Measurements from ENCODE around the gene RPL35.

Gene RPL35

DNA sequence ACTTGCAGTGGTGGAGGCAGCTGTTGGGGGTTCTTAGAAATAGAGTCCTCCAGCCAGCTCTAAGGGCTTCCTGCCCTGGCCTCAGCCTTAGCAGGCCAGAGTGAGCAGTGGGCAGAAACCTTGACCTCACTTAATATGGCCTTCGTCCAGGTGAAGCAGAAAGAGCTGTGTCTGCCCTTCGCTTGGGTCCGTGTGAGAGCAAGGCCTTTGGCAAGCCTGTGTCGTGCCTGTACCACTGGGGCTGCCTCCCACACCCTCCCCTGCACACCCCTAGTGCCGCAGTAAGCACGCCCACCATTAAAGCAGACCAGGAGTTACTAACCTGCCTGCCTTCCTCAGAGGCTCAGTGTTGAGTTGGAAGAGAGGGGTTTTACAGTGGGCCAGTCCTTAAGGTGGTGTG, 13.7 kb upstream of the RPL35 start:
- DNase-seq = no peak

DNA sequence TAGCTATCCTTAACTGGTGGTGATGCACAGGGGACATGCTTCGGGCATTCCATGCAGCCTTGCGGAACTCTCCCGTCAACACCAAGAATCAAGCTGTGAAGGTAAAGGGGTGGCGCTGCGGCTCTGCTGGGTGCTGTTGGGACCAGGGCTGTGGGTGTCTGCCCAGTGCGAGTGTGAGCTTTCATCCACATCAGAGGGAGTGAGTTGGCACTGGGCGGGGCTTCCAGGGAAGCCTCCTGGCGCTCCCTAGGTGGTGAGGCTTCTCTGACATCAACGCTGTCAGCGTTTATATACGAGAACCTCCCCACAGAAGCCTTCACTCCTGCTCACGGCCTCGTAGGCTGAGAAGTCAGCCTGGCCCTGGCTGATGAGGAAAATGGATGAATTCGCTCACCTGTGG, 11.9 kb upstream of the RPL35 start:
- DNase-seq = peak; percentile 18

DNA sequence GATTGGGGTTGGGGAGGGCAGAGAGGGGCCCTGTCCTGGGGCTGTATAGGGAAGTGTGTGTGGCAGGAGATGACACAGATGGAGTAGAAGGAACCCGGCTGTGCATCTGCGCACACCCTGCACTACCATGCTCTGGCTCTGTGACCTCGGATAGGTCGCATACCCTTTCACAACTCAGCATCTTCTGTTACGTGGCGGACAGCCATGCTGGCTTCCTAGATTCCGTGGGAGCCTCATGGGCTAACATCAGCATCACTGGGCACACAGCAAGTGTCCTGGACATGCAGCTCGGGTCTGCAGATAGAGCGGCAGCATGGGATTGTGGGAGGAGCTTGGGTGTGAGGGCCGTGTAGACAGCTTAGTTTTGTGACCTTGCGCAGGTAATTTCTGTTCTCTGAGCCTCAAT, 9.4 kb upstream of the RPL35 start:
- no peak for DNase-seq

DNA sequence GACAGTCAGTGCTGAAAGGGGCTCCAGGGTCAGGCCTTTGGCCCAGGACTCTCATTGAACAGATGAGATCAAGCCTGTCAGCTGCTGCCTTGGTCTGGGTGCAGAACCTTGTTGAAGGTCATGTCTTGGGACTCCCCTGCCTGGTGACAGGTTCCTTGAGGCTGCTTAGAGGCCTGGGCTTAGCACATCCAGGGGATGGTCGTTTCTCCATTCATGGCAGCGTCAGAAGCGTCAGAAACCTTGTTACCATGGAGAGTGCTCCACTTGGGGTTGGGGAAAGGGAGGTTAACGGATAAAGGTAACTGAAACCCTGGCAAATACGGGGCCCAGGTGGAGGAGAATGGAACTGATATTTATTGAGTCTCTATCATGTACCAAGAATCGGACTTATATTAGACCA, 9.0 kb upstream of the RPL35 start:
- peak; percentile 20 for DNase-seq

DNA sequence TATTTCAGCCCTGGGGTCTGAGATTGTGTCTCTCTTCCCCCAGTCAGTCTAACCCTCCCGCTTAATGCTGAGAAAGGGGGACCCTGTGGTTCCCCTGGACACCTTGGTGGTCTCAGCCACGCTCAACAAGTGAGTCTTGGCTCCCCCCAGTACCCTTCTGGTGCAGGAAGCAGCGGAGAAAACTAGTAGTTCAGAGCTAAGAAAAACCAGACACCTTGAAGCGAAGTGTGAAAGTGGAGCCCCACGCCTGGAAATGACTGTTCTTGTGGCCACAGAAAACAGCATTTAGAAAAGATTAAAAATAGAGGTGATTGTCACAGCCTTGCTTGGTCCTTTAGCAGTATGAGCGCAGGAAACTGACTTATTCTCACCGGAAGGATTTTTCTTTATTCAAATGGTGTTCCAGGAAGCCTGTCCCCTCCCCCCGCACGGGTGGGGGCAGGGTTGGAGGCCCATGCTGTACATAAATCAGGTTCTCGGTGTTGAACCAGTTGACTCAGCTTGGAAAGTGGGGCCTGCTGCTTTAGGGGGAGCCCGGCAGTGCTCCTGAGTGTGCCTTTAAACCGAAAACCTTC, 8.3 kb upstream of the RPL35 start:
- peak; percentile 93 for DNase-seq

DNA sequence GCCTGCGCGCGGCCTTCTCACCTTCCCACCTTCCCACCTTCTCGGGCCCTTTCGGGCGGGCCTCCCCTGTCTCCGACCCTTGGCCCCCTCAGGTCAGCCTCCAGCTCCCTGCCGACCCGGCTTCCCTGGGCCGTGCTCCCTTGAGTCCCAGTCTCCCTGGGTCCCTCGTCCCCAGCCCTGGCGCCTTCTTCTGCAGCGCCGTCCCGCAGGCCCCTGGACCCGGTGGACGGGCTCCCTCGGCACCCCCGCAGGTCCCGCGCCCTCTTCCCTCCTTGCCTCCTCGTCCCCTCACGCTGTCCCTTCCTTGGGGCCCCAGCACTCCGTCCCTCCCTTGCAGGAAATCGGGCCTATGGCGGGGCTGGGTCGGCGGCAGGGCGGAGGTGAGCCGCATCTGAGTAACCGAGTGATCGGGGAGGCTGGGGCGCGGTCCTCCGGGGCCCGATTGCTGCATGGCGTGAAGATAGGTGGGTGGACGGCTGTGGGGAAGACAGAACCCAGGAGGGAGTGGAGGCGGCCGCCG, 7.8 kb upstream of the RPL35 start:
- DNase-seq = peak; percentile 68

DNA sequence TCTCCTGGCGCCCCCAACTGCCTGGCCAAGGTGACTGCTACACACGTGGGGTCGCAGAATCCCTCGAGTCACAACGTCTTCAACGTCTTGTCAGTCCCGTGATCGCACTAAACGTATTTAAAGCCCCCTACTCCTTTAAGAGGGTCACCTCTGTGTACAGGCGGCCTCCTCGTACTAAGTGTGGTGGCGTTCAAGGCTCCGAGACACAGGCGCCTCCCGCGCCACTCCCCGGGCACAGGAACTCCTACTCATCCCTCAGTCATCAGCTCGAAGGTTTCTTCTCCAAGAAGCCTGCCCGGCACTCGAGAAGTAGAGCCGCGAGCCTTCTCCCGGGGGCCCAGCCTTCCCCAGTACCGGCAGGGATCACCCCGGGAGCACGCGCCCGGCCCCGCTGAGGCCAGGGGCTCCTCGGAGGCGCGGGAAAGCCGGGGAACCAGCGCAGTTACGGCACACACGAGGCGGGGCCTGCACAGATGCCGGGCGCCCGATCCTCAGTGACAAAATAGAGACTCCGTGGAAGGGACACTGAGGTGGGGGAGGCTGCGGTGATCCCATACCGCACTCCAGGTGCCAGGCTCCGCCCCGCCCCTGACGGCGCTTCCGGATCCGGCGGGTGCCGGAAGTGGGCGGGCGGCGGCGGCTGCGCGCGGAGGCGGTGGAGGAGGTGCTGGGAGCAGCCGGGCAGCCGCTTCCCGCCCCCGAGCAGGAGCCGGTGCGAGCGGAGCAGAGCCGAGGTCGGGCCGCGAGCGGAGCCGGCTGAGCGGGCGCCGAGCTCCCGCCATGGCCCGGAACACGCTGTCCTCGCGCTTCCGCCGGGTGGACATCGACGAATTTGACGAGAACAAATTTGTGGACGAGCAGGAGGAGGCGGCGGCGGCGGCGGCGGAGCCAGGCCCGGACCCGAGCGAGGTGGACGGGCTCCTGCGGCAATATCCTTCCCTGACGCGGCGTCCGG, 7.0 kb upstream of the RPL35 start:
- peak; percentile 93 for DNase-seq

DNA sequence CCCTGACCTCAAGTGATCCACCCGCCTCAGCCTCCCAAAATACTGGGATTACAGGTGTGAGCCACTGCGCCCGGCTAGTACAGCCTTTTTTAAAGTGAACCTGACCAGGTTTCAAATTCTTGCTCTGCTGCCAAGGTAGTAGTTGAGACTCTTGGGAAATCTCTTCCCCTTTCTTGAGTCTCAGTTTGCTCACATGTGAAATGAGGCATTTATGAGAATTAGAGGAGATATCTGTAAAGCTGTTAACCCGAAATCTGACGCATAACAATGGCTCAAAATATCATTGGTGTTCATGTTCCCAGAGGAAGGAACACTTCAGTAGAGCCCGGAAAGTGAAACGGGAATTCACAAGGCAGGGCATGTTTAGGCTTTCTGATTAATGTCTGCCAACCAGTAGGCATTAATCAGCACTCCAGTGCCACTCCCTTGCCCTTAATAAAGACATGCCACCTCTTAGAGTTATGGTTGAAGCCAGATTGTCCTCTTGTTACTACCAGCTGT, 1.7 kb upstream of the RPL35 start:
- DNase-seq = no peak

DNA sequence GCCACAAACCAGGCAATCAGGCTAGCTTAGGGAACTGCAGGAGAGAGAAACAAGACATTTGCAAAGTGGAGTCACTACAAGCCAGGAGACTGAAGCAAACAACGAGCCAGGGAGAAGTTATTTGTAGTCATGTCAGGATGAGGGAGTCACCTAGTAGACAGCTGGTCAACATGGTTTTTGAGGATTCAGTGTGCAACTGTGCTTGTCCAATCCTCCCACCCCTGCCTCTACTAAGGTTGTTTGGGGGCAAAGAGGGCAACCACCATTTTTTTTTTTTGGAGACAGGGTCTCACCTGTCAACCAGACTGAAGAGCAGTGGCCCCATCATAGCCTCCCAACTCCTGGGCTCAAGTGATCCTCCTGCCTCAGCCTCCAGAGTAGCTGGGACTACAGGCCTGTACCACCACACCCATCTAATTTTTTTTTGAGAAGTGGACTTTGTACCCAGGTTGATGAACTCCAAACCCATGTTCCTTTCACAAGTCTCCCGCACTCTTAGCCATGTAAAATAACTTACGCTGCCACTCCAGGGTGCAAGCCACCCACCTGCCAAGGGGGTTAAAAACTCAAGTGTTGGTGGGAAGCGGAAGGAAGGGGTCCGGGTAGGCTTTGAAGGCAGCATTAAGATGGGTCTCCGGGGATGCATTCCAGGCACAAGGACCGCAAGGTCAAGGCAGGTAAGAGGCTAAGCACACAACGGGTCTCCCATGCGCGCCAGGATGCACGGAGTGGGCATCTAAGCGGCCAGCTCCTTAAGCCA, 995 bp downstream of the RPL35 start:
- no peak for DNase-seq

DNA sequence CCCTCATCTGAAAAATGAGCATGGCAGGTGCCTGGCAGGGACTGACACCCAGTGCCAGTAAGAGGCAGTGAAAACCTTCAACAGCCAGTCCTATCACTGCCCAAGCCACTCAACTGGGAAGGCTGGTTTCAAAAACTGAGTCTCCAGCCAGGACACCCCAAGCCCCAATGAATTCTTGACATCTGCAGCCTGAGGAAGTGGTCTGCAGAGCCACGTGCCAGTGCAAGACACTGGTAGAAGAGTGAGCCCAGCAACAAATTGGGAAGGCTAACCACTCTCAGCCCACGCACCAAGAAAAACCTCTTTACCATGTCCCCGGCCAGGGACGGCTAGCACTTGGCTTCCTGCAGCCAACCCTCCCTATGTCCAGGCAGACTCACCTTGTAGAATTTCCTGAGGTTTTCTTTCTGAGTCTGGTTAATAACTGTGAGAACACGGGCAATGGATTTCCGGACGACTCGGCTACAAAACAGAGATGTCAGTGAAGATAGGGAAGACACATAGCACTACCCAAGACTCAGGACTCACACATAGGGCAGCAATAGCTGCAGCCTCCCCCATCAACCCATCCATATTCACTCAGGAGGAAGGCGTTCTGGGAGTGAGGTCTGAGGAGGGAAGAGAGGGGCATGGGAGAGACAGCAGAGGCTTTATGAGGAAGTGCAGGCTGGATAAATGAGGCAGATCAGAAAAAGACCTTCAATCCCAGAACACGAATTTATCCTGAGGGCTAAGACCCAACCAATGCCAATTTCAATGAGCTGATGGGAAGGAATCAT, 1.8 kb downstream of the RPL35 start:
- DNase-seq = no peak

DNA sequence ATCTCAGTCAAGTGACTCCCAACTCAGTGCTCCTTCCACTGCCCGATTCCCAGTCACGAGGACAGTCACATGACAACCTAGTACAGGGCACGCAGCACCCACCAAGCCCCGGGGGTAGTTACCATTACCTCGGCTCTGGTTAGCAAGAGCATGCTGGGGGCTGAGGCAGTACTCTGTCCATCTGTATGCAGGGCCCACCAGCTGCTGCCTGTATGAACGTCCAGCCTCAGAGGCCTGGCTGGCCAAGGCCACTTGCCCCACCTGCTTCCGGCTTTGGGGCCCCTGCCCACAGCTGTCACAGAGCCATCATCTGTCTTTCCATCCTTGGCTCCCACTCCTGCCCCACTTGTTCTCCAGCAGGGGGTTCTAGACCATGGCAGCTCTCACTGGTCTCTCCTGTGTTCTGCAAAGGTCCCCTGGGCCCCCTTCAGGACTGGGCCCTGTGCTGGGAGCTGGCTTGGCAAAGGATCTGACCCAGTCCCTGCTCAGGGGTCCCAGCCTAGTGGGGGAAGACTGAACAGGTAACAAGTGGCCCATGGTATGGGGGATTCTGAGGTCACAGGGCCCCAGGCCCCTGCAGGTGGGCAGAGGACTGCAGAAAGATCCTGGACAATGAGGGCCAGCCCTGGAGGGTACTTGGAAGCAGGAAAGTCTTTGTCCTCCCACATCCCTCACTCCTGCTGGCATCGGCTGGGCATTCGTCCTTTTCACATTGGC, 3.3 kb downstream of the RPL35 start:
- DNase-seq = no peak

DNA sequence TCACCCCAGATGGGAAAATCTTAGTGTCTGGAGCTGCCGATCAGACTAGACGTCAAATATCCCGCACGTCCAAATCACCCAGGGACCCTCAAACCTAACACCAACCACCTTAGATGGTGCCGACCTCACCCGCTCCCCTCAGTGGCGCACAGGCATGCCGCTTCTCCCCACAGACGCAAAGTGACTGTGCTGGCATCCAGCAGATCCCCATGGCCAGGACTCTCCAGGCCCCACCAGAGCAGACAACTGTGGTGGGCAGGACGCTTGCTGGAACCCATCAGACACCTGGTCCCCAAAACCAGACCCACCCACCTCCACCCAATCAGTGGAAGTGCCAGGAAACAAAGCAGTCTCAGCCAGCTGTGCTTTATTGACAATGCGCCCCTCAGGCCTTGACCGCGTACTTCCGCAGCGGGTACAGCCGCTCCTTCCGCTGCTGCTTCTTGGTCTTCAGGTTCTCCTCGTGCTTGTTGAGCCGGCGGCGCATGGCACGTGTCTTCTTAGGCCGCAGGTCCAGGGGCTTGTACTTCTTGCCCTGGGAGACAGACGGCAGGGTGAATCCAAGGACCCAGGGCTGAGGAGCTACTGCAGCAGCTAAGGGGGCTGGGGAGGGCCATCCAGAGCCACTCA, 4.1 kb downstream of the RPL35 start:
- no peak for DNase-seq

DNA sequence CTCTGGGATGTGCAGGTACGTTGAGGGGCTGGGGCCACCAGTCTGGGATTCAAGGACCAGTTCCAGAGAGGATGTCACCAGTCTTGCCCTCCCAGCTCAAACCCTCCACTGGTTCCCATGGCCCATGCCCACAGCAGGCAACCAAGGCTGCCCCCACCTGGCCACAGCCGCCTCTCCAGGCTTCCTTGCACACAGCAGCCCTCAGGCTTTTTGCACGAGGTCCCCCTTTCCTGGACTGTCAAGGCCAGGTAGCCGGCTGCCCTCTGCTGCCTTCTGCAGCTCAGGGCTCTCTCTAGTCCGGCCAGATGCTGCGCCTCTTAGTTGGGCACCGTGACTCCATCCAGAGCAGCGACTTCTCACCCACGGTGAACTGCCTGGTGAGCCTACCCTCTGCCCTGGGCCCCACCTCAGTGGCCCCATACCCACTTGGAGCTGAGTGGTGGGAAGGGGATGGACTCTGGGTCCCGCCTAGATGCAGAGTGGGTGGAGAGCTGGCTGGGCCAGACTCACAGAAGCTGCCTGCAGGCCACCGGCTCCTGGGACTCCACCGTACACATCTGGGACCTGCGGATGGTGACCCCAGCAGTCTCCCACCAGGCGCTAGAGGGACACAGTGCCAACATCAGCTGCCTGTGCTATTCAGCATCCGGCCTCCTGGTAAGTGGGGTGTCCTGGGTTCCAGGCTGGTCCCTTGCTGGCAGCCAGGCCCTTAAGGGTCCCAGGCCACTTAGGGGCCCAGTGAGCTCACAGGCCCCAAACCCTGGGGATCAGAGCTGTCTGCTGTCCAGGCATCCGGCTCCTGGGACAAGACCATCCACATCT, 5.6 kb downstream of the RPL35 start:
- peak; percentile 26 for DNase-seq

DNA sequence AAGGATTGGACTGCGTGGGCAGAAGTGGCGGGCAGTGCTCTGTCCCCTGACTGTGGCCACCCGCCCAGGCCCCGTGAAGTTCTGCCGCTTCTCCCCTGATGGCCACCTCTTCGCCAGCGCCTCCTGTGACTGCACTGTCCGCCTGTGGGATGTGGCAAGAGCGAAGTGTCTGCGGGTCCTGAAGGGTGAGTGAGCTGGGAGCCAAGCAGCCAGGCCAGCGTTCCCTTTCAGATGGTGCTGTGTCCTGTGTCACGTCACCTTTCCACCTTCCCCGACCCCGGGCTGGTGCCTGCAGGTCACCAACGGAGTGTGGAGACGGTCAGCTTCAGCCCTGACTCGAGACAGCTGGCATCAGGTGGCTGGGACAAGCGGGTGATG, 6.2 kb downstream of the RPL35 start:
- DNase-seq = no peak

DNA sequence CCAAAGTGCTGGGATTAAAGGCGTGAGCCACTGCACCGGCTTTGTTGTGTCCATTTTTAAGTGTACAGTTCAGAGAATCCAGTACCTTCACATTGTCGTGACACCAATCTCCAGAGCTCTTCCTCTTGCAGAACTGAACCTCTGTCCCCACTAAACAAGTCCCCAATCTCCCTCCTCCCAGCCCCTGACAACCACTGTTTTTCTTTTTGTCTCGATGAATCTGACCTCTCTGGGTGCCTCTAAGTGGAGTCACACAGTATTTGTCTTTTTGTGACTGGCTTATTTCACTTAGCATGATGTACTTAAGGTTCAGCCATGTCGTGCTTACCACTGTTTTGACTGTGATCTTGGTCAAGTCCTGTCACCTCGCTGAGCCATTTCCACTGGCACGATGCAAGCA, 6.9 kb downstream of the RPL35 start:
- DNase-seq = no peak

DNA sequence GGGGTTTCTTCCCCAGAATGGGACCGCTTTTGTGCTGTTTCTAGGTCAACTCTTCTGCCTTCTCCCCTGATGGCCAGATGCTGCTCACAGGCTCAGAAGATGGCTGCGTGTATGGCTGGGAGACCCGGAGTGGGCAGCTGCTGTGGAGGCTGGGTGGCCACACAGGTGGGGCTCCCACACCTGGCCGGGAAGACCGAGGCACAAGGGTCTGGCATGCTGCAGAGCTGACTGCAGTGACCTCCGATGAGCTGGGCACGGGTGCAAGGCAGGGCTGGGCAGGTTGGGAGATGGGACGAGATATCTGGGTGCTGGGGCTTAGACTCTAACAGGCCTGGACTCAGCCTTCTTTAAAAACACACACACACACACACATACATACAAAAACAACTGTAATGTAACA, 7.6 kb downstream of the RPL35 start:
- no peak for DNase-seq

DNA sequence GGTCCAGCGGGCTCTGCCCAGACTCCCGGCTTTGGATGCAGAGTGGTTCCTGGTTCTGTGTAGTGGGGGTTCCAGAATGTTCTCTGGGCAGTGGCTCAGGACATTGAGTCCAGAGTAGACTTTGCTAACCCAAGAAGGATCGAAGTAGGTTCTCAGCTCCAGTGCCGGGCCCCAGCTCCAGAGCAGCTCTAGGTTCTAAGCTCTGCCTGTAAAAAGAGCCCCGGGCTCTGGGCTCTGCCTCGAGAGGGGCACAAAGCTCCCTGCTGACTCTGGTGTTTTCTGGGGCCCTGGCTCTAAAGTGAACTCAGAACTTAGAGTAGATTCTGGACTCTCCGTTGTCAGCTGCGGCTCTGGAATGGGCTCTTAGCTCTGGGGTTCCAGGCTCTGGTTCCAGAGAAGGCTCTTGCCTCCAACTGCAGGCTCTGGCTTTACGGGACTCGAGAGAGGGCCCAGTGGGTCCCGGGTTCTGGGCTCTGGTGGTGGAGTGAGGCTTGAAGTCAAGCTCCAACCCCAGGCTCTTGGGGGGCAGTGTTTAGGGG, 8.1 kb downstream of the RPL35 start:
- DNase-seq = no peak

DNA sequence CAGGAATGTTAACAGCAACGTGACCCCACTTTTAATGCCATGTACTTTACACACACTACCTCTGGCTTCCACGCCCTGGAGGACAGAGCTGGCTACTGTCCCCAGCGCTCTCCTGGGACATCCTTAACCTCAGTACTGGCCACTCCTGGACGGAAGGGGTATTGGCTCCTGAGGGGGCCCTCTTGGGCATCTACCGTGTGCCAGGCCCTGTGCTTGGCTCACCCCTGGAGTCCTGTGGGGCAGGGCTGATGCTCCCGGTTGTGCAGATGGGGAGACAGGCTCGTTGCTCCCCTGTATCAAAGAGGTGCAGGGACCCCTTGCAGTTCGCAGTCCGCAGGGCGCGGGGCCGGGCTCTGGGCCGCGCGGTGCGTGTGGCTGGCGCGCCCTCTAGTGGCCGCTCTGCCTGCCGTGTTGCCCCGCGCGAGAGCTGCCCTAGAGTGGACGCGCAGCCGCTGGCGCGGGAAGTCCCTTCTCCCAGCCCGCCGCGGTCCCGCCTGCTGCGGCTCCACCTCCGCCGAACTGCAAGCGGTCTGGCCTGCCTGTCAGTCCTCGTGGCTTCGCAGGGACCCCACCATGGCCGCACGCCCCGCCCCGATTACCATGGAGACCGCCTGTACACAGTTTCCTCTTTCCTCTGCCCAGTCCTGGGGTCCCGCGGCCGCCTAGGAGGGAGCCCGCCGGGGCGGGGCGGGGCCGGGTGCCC, 8.8 kb downstream of the RPL35 start, which contains the start of gene WDR38:
WDR38 (plus strand) TSS at position 632 of the 703 bp plus-strand sequence. CDS start 72 bp downstream, outside the sequence.
- peak; percentile 81 for DNase-seq

DNA sequence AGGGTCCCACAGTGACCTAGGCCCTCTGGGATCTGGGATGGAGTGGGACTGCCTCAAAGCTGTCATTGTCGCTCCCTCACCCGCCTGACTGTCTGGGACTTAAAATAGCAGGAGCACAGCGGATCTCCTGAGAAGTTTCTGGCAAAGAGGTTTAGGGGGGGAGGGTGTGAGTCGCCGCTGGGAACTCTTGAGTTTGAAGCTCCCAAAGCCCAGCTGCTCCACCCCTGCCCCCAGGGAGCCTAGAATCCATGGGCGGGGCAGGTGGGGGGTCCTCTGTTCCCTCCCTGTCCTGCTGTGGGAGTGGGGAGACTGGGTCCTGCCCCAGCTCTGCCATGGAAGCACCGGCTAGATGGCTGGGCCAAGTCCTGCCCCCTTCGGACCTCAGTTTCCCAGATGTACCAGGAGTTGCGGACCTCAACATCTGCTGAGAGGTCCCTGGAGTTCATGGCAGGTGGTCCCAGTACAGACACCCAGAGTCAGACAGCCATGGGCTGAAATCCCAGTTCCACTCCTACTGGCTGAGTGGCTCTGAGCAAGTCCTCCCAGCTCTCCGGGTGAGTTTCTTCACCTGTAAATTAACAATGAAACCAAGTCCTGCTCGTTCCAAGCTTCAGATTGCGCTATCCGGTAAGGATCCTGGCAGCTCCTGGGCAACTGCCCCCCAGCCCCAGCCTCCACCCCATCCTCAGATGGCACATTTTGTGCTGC, 9.5 kb downstream of the RPL35 start:
- no peak for DNase-seq
